Measurements from ENCODE around the gene JAML. TPM values are rescaled to one million over a fixed set of nuclear protein-coding genes. Genes with fewer than 3 reads are reported as not detected.

The JAML gene
- total and polyA plus RNA-seq, 11 donors = 0.90 to 18.4 (median 1.6) TPM

DNA sequence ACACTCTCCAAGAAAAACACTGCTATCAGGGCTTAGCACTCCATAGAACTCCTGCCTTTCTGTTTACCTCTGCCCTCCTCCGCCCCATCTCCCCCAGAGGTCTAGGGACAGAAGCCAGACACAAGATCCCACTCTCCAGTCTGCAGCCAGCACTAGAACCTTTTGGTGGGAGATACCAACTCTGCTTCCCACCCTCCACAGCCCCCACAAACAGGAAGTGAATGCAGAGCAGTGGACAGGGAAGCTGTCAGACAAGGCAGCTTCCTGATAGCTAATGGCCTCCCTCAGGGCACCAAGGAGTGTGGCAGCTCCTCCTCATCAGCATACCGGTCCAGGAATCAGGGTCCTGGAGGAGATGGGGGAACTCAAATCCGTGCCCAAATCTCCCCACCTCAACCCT is 77.3 kb downstream of the JAML start:
- peaks cover 0 to 8% (median 0%) of the 10 kb centered on the region in 9 donors for H3K27me3 ChIP-seq

GRCh38 chr11:118146554-118146953 is 78.3 kb downstream of the JAML start:
- Histone ChIP-seq H3K27ac (peak overlapping the region in 10 of 12 donors; percentile 33 to 80 (median 74)), H3K4me1 (peaks cover 0 to 60% (median 21%) of the 10 kb centered on the region in 12 donors), H3K27me3 (no peaks in the 10 kb centered on the region), H3K4me3 (peak overlapping the region in 3 of 12 donors; percentile 58 to 92 (median 71)), H3K9me3 (no peaks in the 10 kb centered on the region), H3K36me3 (no peaks in the 10 kb centered on the region)
- DNase-seq (no peak), ATAC-seq (no peak)
- 82 to 93% (median 89%) methylated on average over 6 of the region's 6 CpGs for WGBS, 4 donors
- intact Hi-C loops (cut with DNase I) = loop anchor here in 8 of 10 donors (5.0 to 10.0 kb wide), 7 partner anchors 82 to 341 kb away; partner anchors contain the start of gene UBE4A (in 5 of the 8)
- TF ChIP-seq CTCF (IDR thresholded peaks at IDR 0.05) = no peak
- TF ChIP-seq POLR2A (IDR thresholded peaks at IDR 0.05) = no peak

More for the DNA sequence above, 77.3 kb downstream of the JAML start:
- Histone ChIP-seq H3K36me3 (no peaks in the 10 kb centered on the region), H3K9me3 (no peaks in the 10 kb centered on the region), H3K4me3 (peak overlapping the region in 1 of 12 donors; percentile 1), H3K27ac (peak overlapping the region in 9 of 12 donors; percentile 10 to 80 (median 52)), H3K4me1 (peaks cover 0 to 67% (median 23%) of the 10 kb centered on the region in 12 donors)
- 57 to 79% (median 63%) methylated on average over 3 of the region's 3 CpGs for WGBS, 4 donors
- no peak for DNase-seq
- TF ChIP-seq POLR2A (IDR thresholded peaks at IDR 0.05) = no peak
- no peak for TF ChIP-seq CTCF (IDR thresholded peaks at IDR 0.05)
- ATAC-seq = no peak
- intact Hi-C loops (cut with DNase I) = loop anchor here in 8 of 10 donors (5.0 to 10.0 kb wide), 7 partner anchors 83 to 340 kb away; partner anchors contain the start of gene UBE4A (in 5 of the 8)

DNA sequence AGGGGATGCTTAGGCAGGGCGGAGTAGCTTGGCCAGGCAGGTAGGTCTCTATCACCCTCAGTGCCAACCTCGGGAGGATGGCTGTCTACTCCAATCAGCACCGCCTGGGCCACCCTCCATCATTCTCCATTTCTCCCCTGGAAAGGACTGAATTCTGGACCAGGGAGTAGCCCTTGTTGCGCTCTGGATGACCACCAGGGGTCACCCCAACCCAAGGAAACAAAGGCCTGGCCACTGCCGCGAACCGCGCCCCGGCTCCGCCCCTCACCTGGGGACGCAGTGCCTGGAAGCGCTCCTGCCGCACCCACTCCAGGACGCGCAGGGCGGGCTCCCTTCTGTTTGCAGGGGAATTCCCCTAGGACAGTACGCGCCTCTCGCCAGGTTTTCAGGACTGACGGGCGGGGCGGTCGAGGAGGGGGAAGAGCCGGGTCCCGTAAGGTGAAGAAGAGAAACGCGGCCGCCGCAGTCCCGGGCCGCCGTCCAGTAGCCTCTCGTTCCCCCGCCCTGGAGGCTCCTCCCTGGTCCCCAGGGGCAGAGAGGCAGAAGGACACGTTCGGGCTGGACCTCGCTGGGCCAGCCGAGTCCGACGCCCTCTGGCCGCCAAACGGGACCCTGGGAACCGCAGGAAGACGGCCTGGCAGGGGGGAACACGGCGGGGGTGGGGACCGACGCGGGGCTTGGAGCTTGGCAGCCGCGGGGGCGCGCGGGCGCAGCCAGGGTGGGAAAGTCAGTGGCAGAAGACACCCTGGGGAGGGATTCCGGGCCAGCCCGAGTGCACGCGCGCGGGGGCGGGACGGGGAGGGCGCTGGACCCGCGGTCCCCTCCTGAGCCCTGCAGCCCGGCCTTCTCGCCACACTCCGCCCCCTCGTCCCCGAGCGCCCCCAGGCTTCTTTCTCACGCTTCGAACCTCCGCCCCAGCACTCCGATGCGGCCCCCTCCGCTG is 79.3 kb downstream of the JAML start:
- intact Hi-C loops (cut with DNase I) = loop anchor here (1.0 to 10.0 kb wide), 13 partner anchors 25 to 343 kb away; partner anchors contain the start of gene UBE4A (in 5 of the 10)
- TF ChIP-seq CTCF (IDR thresholded peaks at IDR 0.05) (peak; percentile 85 to 97 (median 94)), POLR2A (IDR thresholded peaks at IDR 0.05) (peak in 1 of 2 donors; percentile 28)
- Histone ChIP-seq H3K4me3 (peak overlapping the region; percentile 22 to 92 (median 60)), H3K4me1 (peaks cover 0 to 60% (median 21%) of the 10 kb centered on the region in 12 donors), H3K27me3 (peaks cover 0 to under 1% (median 0%) of the 10 kb centered on the region in 9 donors), H3K36me3 (no peaks in the 10 kb centered on the region), H3K9me3 (no peaks in the 10 kb centered on the region), H3K27ac (peak overlapping the region in 10 of 12 donors; percentile 41 to 80 (median 74))
- DNase-seq (peak; percentile 83 to 93 (median 87)), ATAC-seq (peak; percentile 81 to 90 (median 86))
- 2 to 8% (median 4%) methylated on average over 44 to 78 of the region's 78 CpGs for WGBS, 4 donors

Data from heart left ventricle (tissue), 16 donors.